Measurements from ENCODE around the gene SGTA. TPM values are rescaled to one million over a fixed set of nuclear protein-coding genes. Genes with fewer than 3 reads are reported as not detected.
"Not testable (repeated sequence)": the region's sequence is repeated elsewhere in the genome, so short reads cannot be mapped to it uniquely, and the experiment has no call there.

The SGTA gene
- total RNA-seq, 1 donor from 2014 or later, result 106 TPM

- no peak for DNase-seq (ENCODE audit: low read depth)
- no peak overlapping the region for H3K4me3 ChIP-seq (ENCODE audit: low read depth, low read length)
- TF ChIP-seq CTCF (conservative IDR thresholded peaks at IDR 0.05; ENCODE audit: low read depth, low read length), result no peak
Observed at GRCh38 chr19:2715470-2716274, 67.4 kb downstream of the SGTA start.

GRCh38 chr19:2714531-2715269 is 68.4 kb downstream of the SGTA start:
- no peak for DNase-seq (ENCODE audit: low read depth)
- TF ChIP-seq CTCF (conservative IDR thresholded peaks at IDR 0.05; ENCODE audit: low read depth, low read length), result no peak
- H3K4me3 ChIP-seq (ENCODE audit: low read depth, low read length), result no peak overlapping the region

GRCh38 chr19:2714102-2714501 is 69.0 kb downstream of the SGTA start:
- DNase-seq (ENCODE audit: low read depth); H3K4me3 ChIP-seq (ENCODE audit: low read depth, low read length): not testable (repeated sequence)

GRCh38 chr19:2713170-2713569 is 69.9 kb downstream of the SGTA start:
- H3K4me3 ChIP-seq (ENCODE audit: low read depth, low read length); DNase-seq (ENCODE audit: low read depth): not testable (repeated sequence)

- no peak for DNase-seq (ENCODE audit: low read depth)
- no peak for TF ChIP-seq CTCF (conservative IDR thresholded peaks at IDR 0.05; ENCODE audit: low read depth, low read length)
- no peak overlapping the region for H3K4me3 ChIP-seq (ENCODE audit: low read depth, low read length)
Observed at GRCh38 chr19:2711875-2712205, 71.2 kb downstream of the SGTA start.

- no peak overlapping the region for H3K4me3 ChIP-seq (ENCODE audit: low read depth, low read length)
- TF ChIP-seq CTCF (conservative IDR thresholded peaks at IDR 0.05; ENCODE audit: low read depth, low read length), result no peak
- DNase-seq (ENCODE audit: low read depth), result no peak
Observed at GRCh38 chr19:2711172-2711874, 71.8 kb downstream of the SGTA start.

- TF ChIP-seq CTCF (conservative IDR thresholded peaks at IDR 0.05; ENCODE audit: low read depth, low read length), result no peak
- DNase-seq (ENCODE audit: low read depth), result no peak
- H3K4me3 ChIP-seq (ENCODE audit: low read depth, low read length), result no peak overlapping the region
Observed at GRCh38 chr19:2706251-2706650, 76.8 kb downstream of the SGTA start.

Other genes with a start within 250 kb of the SGTA start
- 0.06 TPM in 1 of 2 replicates, not detected in the other for gene GNG7, start 80.6 kb downstream of the SGTA start, total RNA-seq
- gene DIRAS1, start 61.9 kb downstream of the SGTA start, total RNA-seq, result 0.94 TPM in 1 of 2 replicates, not detected in the other
- gene SLC39A3, start 43.3 kb downstream of the SGTA start, total RNA-seq, result 42.4 and 53.1 TPM in 2 replicates
- gene THOP1, start 2.2 kb upstream of the SGTA start, total RNA-seq, result 148 and 204 TPM in 2 replicates
- 1.9 and 2.5 TPM in 2 replicates for gene ZNF554, start 36.6 kb upstream of the SGTA start, total RNA-seq
- 2.9 and 3.3 TPM in 2 replicates for gene ZNF555, start 58.2 kb upstream of the SGTA start, total RNA-seq
- gene ZNF556, start 84.1 kb upstream of the SGTA start, total RNA-seq, result 0.06 TPM in 1 of 2 replicates, not detected in the other
- 2.7 and 4.5 TPM in 2 replicates for gene ZNF57, start 117.7 kb upstream of the SGTA start, total RNA-seq
- 1.6 and 2.6 TPM in 2 replicates for gene ZNF77, start 161.7 kb upstream of the SGTA start, total RNA-seq
- 0.58 and 1.0 TPM in 2 replicates for gene TLE6, start 194.3 kb upstream of the SGTA start, total RNA-seq
- 1.6 and 2.9 TPM in 2 replicates for gene TLE2, start 246.0 kb upstream of the SGTA start, total RNA-seq

Data from epithelial cell of proximal tubule (primary cell).